PC-9 (cell line): ENCODE results near the gene ADRA1B. TPM values are rescaled to one million over a fixed set of nuclear protein-coding genes. Genes with fewer than 3 reads are reported as not detected.

Experiments used
- BruUV-seq: library from RNA; stranded (reverse); fragments of 400-500 nt; replicated peaks from 2 replicates; lab custom pipeline; 2021; lab: Mats Ljungman, UMichigan
- CTCF ChIA-PET: fragments of 300-600 bp; sonication (Branson Sonifier 250); formaldehyde crosslinking; loops from one replicate; lab custom pipeline; 2022; ENCODE audit warnings: antibody characterized with exemption; lab: Charles Lee
- POLR2A ChIA-PET: fragments of 300-600 bp; sonication (Branson Sonifier 250); formaldehyde crosslinking; loops from one replicate; lab custom pipeline; 2022; ENCODE audit warnings: antibody characterized with exemption; ENCODE audit not compliant: unreplicated experiment; lab: Charles Lee
- DNase-seq, 2 experiments: peaks; one replicate each; pipeline versions ENCODE4 v3.0.0 to v3.0.0-alpha.2; 2015 to 2022; ENCODE audit warnings: mixed read lengths in 1 of 2
- H2AFZ ChIP-seq: fragments of 200-600 bp; sonication (generic); 2 replicates; pipeline ENCODE4 v1.8.1; 2017; ENCODE audit warnings: antibody characterized with exemption
- H3F3A ChIP-seq: fragments of 200-600 bp; sonication (generic); 2 replicates; pipeline ENCODE4 v1.8.1; 2017; ENCODE audit warnings: antibody characterized with exemption, mild to moderate bottlenecking, low read depth; ENCODE audit not compliant: insufficient read depth
- H3K27ac ChIP-seq: fragments of 200-600 bp; sonication (generic); 2 replicates; pipeline ENCODE4 v1.6.1; 2016; ENCODE audit warnings: mixed run types
- H3K27me3 ChIP-seq: fragments of 200-600 bp; sonication (generic); 2 replicates; pipeline ENCODE4 v1.6.1; 2016; ENCODE audit warnings: low read depth, mixed run types; ENCODE audit not compliant: insufficient read depth
- H3K36me3 ChIP-seq: fragments of 200-600 bp; sonication (generic); 2 replicates; pipeline ENCODE4 v1.6.1; 2016; ENCODE audit warnings: low read depth, mixed run types
- H3K4me1 ChIP-seq: fragments of 200-600 bp; sonication (generic); replicated peaks from 2 replicates; pipeline ENCODE4 v1.6.1; 2016; ENCODE audit warnings: mixed run types; ENCODE audit not compliant: insufficient read depth
- H3K4me2 ChIP-seq: fragments of 200-600 bp; sonication (generic); 2 replicates; pipeline ENCODE4 v1.6.1; 2017; ENCODE audit warnings: mixed run types
- H3K4me3 ChIP-seq: fragments of 200-600 bp; sonication (generic); 2 replicates; pipeline ENCODE4 v1.6.1; 2016; ENCODE audit warnings: mixed run types
- H3K79me2 ChIP-seq: fragments of 200-600 bp; sonication (generic); 2 replicates; pipeline ENCODE4 v1.6.1; 2017; ENCODE audit warnings: low read depth, mixed run types
- H3K9me2 ChIP-seq: fragments of 200-600 bp; sonication (generic); 2 replicates; pipeline ENCODE4 v1.8.1; 2017; ENCODE audit warnings: mild to moderate bottlenecking; ENCODE audit not compliant: insufficient read depth
- H3K9me3 ChIP-seq: fragments of 200-600 bp; sonication (generic); 2 replicates; pipeline ENCODE4 v1.8.1; 2016; ENCODE audit warnings: low read depth; ENCODE audit not compliant: insufficient read depth
- H4K20me1 ChIP-seq: fragments of 200-600 bp; sonication (generic); 2 replicates; pipeline ENCODE4 v1.8.1; 2017; ENCODE audit not compliant: insufficient read depth
- CTCF ChIP-seq: fragments of 200-600 bp; sonication (generic); conservative IDR thresholded peaks from 2 replicates; pipeline ENCODE4 v1.6.1; 2017; ENCODE audit warnings: mixed run types, antibody characterized with exemption, mild to moderate bottlenecking, moderate library complexity
- EZH2 ChIP-seq: fragments of 200-600 bp; sonication (generic); IDR thresholded peaks from 2 replicates; pipeline ENCODE4 v1.8.0; 2017; ENCODE audit warnings: antibody characterized with exemption, low read depth
- intact Hi-C: fragments of 100-400 bp; cut with micrococcal nuclease; formaldehyde crosslinking; loops from one replicate; pipeline ENCODE4 v1.10.0; 2022; ENCODE audit not compliant: unreplicated experiment
- total RNA-seq: library from RNA; stranded (reverse); gene quantifications from 2 replicates; pipeline ENCODE4 v1.2.3, GENCODE V29; 2021

The ADRA1B gene
- total RNA-seq, 1 experiment from 2014 or later: 4.6 TPM

- H3K36me3 ChIP-seq: no peaks in the 10 kb centered on the region
- intact Hi-C loops: no loop called here
- H3K79me2 ChIP-seq: no peaks in the 10 kb centered on the region
- no peaks in the 10 kb centered on the region for H3K27me3 ChIP-seq
- no TSS peak for BruUV-seq
- no peaks in the 10 kb centered on the region for H3K4me1 ChIP-seq
- H3F3A ChIP-seq: no peaks in the 10 kb centered on the region
- POLR2A ChIA-PET: no interaction called here
- H3K9me3 ChIP-seq: 0 out of 2 replicates have a peak, but pooled peaks cover 3% of the 10 kb centered on the region
- no peak overlapping the region for H3K4me3 ChIP-seq
- no peak overlapping the region for H2AFZ ChIP-seq
- H3K27ac ChIP-seq: no peak overlapping the region
- CTCF ChIA-PET: no interaction called here
- H4K20me1 ChIP-seq: no peaks in the 10 kb centered on the region
- no peak for DNase-seq
- no peaks in the 10 kb centered on the region for H3K9me2 ChIP-seq
- H3K4me2 ChIP-seq: no peak overlapping the region
- TF ChIP-seq EZH2 (no peak), CTCF (no peak)
Observed at GRCh38 chr5:159888860-159889259, 27.4 kb upstream of the ADRA1B start.

GRCh38 chr5:159890141-159890540, 26.1 kb upstream of the ADRA1B start:
- no TSS peak for BruUV-seq
- H3K36me3 ChIP-seq: no peaks in the 10 kb centered on the region
- DNase-seq: no peak
- no peaks in the 10 kb centered on the region for H4K20me1 ChIP-seq
- POLR2A ChIA-PET: no interaction called here
- TF ChIP-seq EZH2 (no peak), CTCF (no peak)
- H3F3A ChIP-seq: no peaks in the 10 kb centered on the region
- H3K79me2 ChIP-seq: no peaks in the 10 kb centered on the region
- no peaks in the 10 kb centered on the region for H3K27me3 ChIP-seq
- CTCF ChIA-PET: no interaction called here
- no peaks in the 10 kb centered on the region for H3K4me1 ChIP-seq
- intact Hi-C loops: no loop called here
- no peak overlapping the region for H3K4me3 ChIP-seq
- no peak overlapping the region for H3K27ac ChIP-seq
- no peak overlapping the region for H2AFZ ChIP-seq
- H3K9me2 ChIP-seq: no peaks in the 10 kb centered on the region
- no peak overlapping the region for H3K4me2 ChIP-seq
- no peaks in the 10 kb centered on the region for H3K9me3 ChIP-seq

- no peak overlapping the region for H3K4me2 ChIP-seq
- no peaks in the 10 kb centered on the region for H3K4me1 ChIP-seq
- no peaks in the 10 kb centered on the region for H3F3A ChIP-seq
- TF ChIP-seq EZH2 (no peak), CTCF (no peak)
- CTCF ChIA-PET: no interaction called here
- POLR2A ChIA-PET: no interaction called here
- no peaks in the 10 kb centered on the region for H3K36me3 ChIP-seq
- no peaks in the 10 kb centered on the region for H3K27me3 ChIP-seq
- H3K27ac ChIP-seq: no peak overlapping the region
- H4K20me1 ChIP-seq: no peaks in the 10 kb centered on the region
- no peak overlapping the region for H3K4me3 ChIP-seq
- H3K9me3 ChIP-seq: no peaks in the 10 kb centered on the region
- H2AFZ ChIP-seq: no peak overlapping the region
- H3K79me2 ChIP-seq: no peaks in the 10 kb centered on the region
- H3K9me2 ChIP-seq: no peaks in the 10 kb centered on the region
- no TSS peak for BruUV-seq
- DNase-seq: no peak
- intact Hi-C loops: no loop called here
Observed at GRCh38 chr5:159891371-159891770, 24.9 kb upstream of the ADRA1B start.
